Measurements from ENCODE around the gene FASN. TPM values are rescaled to one million over a fixed set of nuclear protein-coding genes. Genes with fewer than 3 reads are reported as not detected.

The FASN gene
- total and polyA plus RNA-seq, 2 of the 13 experiments (the other 11 are each of a cell fraction or from before 2014, with no cell fraction given): 51.7 to 101 TPM

DNA sequence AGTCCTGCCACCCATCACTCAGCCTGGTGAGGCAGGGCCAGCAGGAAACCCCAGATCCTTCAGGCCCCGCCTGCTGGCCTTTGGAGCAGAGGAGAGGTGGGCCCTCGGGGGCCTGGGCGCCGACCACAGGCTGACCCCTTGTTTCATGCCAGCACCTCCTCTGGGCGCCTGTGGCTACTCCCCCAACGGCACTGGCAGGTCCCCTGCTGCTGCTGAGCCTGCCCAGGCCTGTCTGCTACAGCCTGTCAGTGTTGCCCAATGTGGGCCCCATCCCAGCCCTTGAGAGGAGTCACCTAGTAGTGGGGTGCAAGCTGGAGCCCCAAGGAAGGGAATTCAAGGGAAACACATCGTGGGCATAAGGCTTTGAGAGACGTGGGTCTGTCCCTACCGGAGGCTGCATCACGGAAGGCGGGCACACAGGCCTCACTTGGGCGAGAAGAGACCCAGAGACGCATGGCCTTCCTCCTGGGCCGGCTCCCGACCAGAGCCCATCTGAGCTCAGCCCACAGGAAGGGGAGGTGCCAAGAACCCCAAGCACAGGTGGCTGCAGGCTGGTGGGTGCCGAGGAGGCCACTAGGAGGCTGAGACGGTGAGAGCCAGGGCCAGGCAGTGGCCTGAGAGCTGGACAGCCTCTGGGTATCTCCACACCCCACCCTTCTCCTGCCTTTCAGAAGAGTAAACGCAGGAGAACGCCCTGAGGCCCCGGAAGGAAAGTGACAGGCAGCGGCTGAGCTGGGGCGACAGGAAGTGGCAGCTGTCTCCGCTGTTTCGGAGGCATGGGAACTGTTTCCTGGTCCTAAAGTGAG lies 8.0 kb upstream of the FASN start (continued):
- TF ChIP-seq, protein P1, sequence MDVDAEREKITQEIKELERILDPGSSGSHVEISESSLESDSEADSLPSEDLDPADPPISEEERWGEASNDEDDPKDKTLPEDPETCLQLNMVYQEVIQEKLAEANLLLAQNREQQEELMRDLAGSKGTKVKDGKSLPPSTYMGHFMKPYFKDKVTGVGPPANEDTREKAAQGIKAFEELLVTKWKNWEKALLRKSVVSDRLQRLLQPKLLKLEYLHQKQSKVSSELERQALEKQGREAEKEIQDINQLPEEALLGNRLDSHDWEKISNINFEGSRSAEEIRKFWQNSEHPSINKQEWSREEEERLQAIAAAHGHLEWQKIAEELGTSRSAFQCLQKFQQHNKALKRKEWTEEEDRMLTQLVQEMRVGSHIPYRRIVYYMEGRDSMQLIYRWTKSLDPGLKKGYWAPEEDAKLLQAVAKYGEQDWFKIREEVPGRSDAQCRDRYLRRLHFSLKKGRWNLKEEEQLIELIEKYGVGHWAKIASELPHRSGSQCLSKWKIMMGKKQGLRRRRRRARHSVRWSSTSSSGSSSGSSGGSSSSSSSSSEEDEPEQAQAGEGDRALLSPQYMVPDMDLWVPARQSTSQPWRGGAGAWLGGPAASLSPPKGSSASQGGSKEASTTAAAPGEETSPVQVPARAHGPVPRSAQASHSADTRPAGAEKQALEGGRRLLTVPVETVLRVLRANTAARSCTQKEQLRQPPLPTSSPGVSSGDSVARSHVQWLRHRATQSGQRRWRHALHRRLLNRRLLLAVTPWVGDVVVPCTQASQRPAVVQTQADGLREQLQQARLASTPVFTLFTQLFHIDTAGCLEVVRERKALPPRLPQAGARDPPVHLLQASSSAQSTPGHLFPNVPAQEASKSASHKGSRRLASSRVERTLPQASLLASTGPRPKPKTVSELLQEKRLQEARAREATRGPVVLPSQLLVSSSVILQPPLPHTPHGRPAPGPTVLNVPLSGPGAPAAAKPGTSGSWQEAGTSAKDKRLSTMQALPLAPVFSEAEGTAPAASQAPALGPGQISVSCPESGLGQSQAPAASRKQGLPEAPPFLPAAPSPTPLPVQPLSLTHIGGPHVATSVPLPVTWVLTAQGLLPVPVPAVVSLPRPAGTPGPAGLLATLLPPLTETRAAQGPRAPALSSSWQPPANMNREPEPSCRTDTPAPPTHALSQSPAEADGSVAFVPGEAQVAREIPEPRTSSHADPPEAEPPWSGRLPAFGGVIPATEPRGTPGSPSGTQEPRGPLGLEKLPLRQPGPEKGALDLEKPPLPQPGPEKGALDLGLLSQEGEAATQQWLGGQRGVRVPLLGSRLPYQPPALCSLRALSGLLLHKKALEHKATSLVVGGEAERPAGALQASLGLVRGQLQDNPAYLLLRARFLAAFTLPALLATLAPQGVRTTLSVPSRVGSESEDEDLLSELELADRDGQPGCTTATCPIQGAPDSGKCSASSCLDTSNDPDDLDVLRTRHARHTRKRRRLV (CRISPR knock-in tag; IDR thresholded peaks at IDR 0.05): peak; percentile 66; the same call in 1 of the 2 replicates
- TF ChIP-seq, protein P2, sequence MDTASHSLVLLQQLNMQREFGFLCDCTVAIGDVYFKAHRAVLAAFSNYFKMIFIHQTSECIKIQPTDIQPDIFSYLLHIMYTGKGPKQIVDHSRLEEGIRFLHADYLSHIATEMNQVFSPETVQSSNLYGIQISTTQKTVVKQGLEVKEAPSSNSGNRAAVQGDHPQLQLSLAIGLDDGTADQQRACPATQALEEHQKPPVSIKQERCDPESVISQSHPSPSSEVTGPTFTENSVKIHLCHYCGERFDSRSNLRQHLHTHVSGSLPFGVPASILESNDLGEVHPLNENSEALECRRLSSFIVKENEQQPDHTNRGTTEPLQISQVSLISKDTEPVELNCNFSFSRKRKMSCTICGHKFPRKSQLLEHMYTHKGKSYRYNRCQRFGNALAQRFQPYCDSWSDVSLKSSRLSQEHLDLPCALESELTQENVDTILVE (CRISPR knock-in tag; IDR thresholded peaks at IDR 0.05): peak; percentile 84
- TF ChIP-seq PITX1 (CRISPR knock-in tag; IDR thresholded peaks at IDR 0.05) (peak; percentile 21), ZNF543 (CRISPR knock-in tag; IDR thresholded peaks at IDR 0.05) (peak; percentile 72; the same call in 1 of the 2 replicates), GATA4 (IDR thresholded peaks at IDR 0.05; ENCODE audit: borderline replicate concordance, low read depth) (peak; percentile 75), ZNF562 (CRISPR knock-in tag; IDR thresholded peaks at IDR 0.05; ENCODE audit: borderline replicate concordance) (no peak), NFE2L2 (IDR thresholded peaks at IDR 0.05; ENCODE audit: low read length) (no peak), HCFC1 (IDR thresholded peaks at IDR 0.05; ENCODE audit: low read depth, low read length) (no peak)
- TF ChIP-seq, protein P3, sequence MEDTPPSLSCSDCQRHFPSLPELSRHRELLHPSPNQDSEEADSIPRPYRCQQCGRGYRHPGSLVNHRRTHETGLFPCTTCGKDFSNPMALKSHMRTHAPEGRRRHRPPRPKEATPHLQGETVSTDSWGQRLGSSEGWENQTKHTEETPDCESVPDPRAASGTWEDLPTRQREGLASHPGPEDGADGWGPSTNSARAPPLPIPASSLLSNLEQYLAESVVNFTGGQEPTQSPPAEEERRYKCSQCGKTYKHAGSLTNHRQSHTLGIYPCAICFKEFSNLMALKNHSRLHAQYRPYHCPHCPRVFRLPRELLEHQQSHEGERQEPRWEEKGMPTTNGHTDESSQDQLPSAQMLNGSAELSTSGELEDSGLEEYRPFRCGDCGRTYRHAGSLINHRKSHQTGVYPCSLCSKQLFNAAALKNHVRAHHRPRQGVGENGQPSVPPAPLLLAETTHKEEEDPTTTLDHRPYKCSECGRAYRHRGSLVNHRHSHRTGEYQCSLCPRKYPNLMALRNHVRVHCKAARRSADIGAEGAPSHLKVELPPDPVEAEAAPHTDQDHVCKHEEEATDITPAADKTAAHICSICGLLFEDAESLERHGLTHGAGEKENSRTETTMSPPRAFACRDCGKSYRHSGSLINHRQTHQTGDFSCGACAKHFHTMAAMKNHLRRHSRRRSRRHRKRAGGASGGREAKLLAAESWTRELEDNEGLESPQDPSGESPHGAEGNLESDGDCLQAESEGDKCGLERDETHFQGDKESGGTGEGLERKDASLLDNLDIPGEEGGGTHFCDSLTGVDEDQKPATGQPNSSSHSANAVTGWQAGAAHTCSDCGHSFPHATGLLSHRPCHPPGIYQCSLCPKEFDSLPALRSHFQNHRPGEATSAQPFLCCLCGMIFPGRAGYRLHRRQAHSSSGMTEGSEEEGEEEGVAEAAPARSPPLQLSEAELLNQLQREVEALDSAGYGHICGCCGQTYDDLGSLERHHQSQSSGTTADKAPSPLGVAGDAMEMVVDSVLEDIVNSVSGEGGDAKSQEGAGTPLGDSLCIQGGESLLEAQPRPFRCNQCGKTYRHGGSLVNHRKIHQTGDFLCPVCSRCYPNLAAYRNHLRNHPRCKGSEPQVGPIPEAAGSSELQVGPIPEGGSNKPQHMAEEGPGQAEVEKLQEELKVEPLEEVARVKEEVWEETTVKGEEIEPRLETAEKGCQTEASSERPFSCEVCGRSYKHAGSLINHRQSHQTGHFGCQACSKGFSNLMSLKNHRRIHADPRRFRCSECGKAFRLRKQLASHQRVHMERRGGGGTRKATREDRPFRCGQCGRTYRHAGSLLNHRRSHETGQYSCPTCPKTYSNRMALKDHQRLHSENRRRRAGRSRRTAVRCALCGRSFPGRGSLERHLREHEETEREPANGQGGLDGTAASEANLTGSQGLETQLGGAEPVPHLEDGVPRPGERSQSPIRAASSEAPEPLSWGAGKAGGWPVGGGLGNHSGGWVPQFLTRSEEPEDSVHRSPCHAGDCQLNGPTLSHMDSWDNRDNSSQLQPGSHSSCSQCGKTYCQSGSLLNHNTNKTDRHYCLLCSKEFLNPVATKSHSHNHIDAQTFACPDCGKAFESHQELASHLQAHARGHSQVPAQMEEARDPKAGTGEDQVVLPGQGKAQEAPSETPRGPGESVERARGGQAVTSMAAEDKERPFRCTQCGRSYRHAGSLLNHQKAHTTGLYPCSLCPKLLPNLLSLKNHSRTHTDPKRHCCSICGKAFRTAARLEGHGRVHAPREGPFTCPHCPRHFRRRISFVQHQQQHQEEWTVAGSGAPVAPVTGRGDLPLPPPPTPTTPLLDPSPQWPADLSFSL (CRISPR knock-in tag; IDR thresholded peaks at IDR 0.05): no peak
- TF ChIP-seq, protein P4, sequence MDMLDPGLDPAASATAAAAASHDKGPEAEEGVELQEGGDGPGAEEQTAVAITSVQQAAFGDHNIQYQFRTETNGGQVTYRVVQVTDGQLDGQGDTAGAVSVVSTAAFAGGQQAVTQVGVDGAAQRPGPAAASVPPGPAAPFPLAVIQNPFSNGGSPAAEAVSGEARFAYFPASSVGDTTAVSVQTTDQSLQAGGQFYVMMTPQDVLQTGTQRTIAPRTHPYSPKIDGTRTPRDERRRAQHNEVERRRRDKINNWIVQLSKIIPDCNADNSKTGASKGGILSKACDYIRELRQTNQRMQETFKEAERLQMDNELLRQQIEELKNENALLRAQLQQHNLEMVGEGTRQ (IDR thresholded peaks at IDR 0.05; ENCODE audit: low read depth, low read length): no peak
- TF ChIP-seq, protein P4 (CRISPR knock-in tag; IDR thresholded peaks at IDR 0.05; ENCODE audit: borderline replicate concordance): no peak

All from HepG2 (cell line).